Neural cell (in vitro differentiated cells): Measurements from ENCODE around the gene PRICKLE2. TPM values are rescaled to one million over a fixed set of nuclear protein-coding genes. Genes with fewer than 3 reads are reported as not detected.

Experiments used
- H2AFZ ChIP-seq: fragments of 200-600, 300-800 bp; sonication (generic), shearing (Covaris generic); 2 replicates; pipeline ENCODE4 v1.6.0; 2014; ENCODE audit warnings: low read depth, mild to moderate bottlenecking, antibody characterized with exemption, low read length, moderate library complexity
- H3F3A ChIP-seq: fragments of 200-600 bp; shearing (Covaris generic); 2 replicates; pipeline ENCODE4 v1.6.1; 2016; ENCODE audit warnings: mild to moderate bottlenecking, moderate library complexity, mixed read lengths, antibody characterized with exemption, low read length; ENCODE audit not compliant: insufficient read depth, poor library complexity, severe bottlenecking
- H3K27ac ChIP-seq: fragments of 200-600, 300-800 bp; sonication (generic), shearing (Covaris generic); 2 replicates; pipeline ENCODE4 v1.5.1; 2014; ENCODE audit warnings: mild to moderate bottlenecking, low read length, moderate library complexity
- H3K27me3 ChIP-seq: fragments of 300-800, 200-600 bp; sonication (generic), shearing (Covaris generic); 2 replicates; pipeline ENCODE4 v1.6.0; 2014; ENCODE audit warnings: mild to moderate bottlenecking, low read depth, low read length, moderate library complexity; ENCODE audit not compliant: insufficient read depth
- H3K36me3 ChIP-seq: fragments of 300-800, 200-600 bp; sonication (generic), shearing (Covaris generic); 2 replicates; pipeline ENCODE4 v1.5.1; 2014; ENCODE audit warnings: mild to moderate bottlenecking, antibody characterized with exemption, low read length, moderate library complexity; ENCODE audit not compliant: insufficient read depth
- H3K4me2 ChIP-seq: fragments of 300-800, 200-600 bp; sonication (generic), shearing (Covaris generic); 2 replicates; pipeline ENCODE4 v1.6.0; 2014; ENCODE audit warnings: mild to moderate bottlenecking, low read length
- H3K4me3 ChIP-seq: fragments of 300-800, 200-600 bp; sonication (generic), shearing (Covaris generic); 2 replicates; pipeline ENCODE4 v1.5.1; 2014; ENCODE audit warnings: mild to moderate bottlenecking, low read length, moderate library complexity
- H3K79me2 ChIP-seq: fragments of 200-600 bp; shearing (Covaris generic); replicated peaks from 2 replicates; pipeline ENCODE4 v1.6.0; 2014; ENCODE audit warnings: mild to moderate bottlenecking, low read length, moderate library complexity; ENCODE audit not compliant: insufficient read depth
- H3K9ac ChIP-seq: fragments of 300-800, 200-600 bp; sonication (generic), shearing (Covaris generic); 2 replicates; pipeline ENCODE4 v1.6.1; 2016; ENCODE audit warnings: mild to moderate bottlenecking, low read length, mixed read lengths
- H3K9me2 ChIP-seq: fragments of 200-600 bp; shearing (Covaris generic); 2 replicates; pipeline ENCODE4 v1.6.1; 2016; ENCODE audit warnings: mild to moderate bottlenecking, low read length, mixed read lengths; ENCODE audit not compliant: insufficient read depth
- H3K9me3 ChIP-seq: fragments of 200-600, 300-800 bp; sonication (generic), shearing (Covaris generic); 2 replicates; pipeline ENCODE4 v1.6.1; 2016; ENCODE audit warnings: mild to moderate bottlenecking, mixed run types, low read length, moderate library complexity, mixed read lengths
- H4K20me1 ChIP-seq: fragments of 200-600 bp; shearing (Covaris generic); 2 replicates; pipeline ENCODE4 v1.6.1; 2016; ENCODE audit warnings: mild to moderate bottlenecking, mixed run types; ENCODE audit not compliant: insufficient read depth
- EP300 ChIP-seq: fragments of 450-650 bp; conservative IDR thresholded peaks from 2 replicates; pipeline ENCODE4 v1.6.1; 2014; ENCODE audit warnings: antibody characterized with exemption, mild to moderate bottlenecking, moderate library complexity; ENCODE audit not compliant: poor library complexity, severe bottlenecking
- EZH2 ChIP-seq: fragments of 200-600, 300-800 bp; shearing (Covaris generic), sonication (generic); IDR thresholded peaks from 2 replicates; pipeline ENCODE4 v1.6.1; 2014; ENCODE audit warnings: antibody characterized with exemption, low read length, borderline replicate concordance, mild to moderate bottlenecking; ENCODE audit not compliant: insufficient read depth, poor library complexity, severe bottlenecking
- MXI1 ChIP-seq: fragments of 450-650 bp; conservative IDR thresholded peaks from 2 replicates; pipeline ENCODE4 v1.6.1; 2014; ENCODE audit warnings: antibody characterized with exemption, mild to moderate bottlenecking; ENCODE audit not compliant: poor library complexity, severe bottlenecking
- POLR2AphosphoS5 ChIP-seq: IDR thresholded peaks from 2 replicates; pipeline ENCODE4 v1.6.1; 2012
- RAD21 ChIP-seq: fragments of 450-650 bp; conservative IDR thresholded peaks from 2 replicates; pipeline ENCODE4 v1.6.1; 2014; ENCODE audit warnings: antibody characterized with exemption, mild to moderate bottlenecking, moderate library complexity
- REST ChIP-seq: IDR thresholded peaks from 2 replicates; pipeline ENCODE4 v1.6.1; 2012; ENCODE audit warnings: borderline replicate concordance
- SMC3 ChIP-seq: fragments of 450-650 bp; conservative IDR thresholded peaks from 2 replicates; pipeline ENCODE4 v1.6.1; 2014; ENCODE audit warnings: antibody characterized with exemption, mild to moderate bottlenecking, moderate library complexity; ENCODE audit not compliant: poor library complexity
- TAF1 ChIP-seq: IDR thresholded peaks from 2 replicates; pipeline ENCODE4 v1.6.1; 2012; ENCODE audit warnings: low read depth
- polyA plus RNA-seq: library from polyadenylated mRNA; depleted of rRNA; stranded (reverse); fragments of >200 nt; gene quantifications from 2 replicates; pipeline ENCODE4 v1.2.3, GENCODE V29; 2014
- TF ChIP-seq, protein P1 (sequence below): fragments of 450-650 bp; IDR thresholded peaks from 2 replicates; pipeline ENCODE4 v1.5.1; 2014; ENCODE audit warnings: antibody characterized with exemption, mild to moderate bottlenecking, moderate library complexity; ENCODE audit not compliant: poor library complexity, severe bottlenecking

The PRICKLE2 gene
- polyA plus RNA-seq, 1 donor from 2014 or later = 8.7 TPM

DNA sequence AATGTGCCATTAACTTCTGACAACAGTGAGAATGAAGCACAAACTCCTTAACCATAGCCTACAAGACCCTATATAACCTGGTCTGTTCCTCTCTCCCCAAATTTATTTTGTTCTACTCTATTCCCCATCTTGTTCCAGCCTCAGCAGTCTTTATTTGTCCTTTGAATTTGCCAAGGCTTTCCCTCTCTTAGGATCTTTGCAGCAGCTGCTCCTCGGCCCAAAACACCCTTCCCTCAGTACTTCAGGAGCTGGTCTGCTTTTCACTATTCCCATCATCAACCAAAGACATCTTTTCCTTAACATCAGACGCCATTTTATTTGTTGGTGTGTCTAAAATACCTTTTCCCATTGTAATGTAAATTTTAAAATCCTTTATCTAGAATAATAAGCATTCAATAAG is 10.2 kb downstream of the PRICKLE2 start:
- no peak overlapping the region for H3K4me2 ChIP-seq
- no peaks in the 10 kb centered on the region for H3K79me2 ChIP-seq
- no peak overlapping the region for H3K9ac ChIP-seq
- peak overlapping the region; percentile 81 for H3K27ac ChIP-seq
- H3K36me3 ChIP-seq = no peaks in the 10 kb centered on the region
- peak overlapping the region; percentile 10 for H2AFZ ChIP-seq
- TF ChIP-seq SMC3 (no peak), EP300 (no peak), MXI1 (no peak), TAF1 (no peak), POLR2AphosphoS5 (no peak)
- H3K9me3 ChIP-seq = no peaks in the 10 kb centered on the region
- no peaks in the 10 kb centered on the region for H3K27me3 ChIP-seq
- no peaks in the 10 kb centered on the region for H3K9me2 ChIP-seq
- no peak overlapping the region for H3K4me3 ChIP-seq
- peaks cover 9% of the 10 kb centered on the region for H3F3A ChIP-seq
- no peaks in the 10 kb centered on the region for H4K20me1 ChIP-seq

GRCh38 chr3:64214381-64215018 is 10.8 kb downstream of the PRICKLE2 start:
- Histone ChIP-seq H4K20me1 (no peaks in the 10 kb centered on the region), H3K4me3 (no peak overlapping the region), H3K4me2 (no peak overlapping the region), H3K79me2 (no peaks in the 10 kb centered on the region), H3K9me2 (no peaks in the 10 kb centered on the region), H3K9me3 (no peaks in the 10 kb centered on the region), H3F3A (peaks cover 9% of the 10 kb centered on the region), H3K36me3 (no peaks in the 10 kb centered on the region), H3K27me3 (no peaks in the 10 kb centered on the region), H2AFZ (no peak overlapping the region), H3K9ac (no peak overlapping the region), H3K27ac (peak overlapping the region; percentile 81)
- TF ChIP-seq, protein P1, sequence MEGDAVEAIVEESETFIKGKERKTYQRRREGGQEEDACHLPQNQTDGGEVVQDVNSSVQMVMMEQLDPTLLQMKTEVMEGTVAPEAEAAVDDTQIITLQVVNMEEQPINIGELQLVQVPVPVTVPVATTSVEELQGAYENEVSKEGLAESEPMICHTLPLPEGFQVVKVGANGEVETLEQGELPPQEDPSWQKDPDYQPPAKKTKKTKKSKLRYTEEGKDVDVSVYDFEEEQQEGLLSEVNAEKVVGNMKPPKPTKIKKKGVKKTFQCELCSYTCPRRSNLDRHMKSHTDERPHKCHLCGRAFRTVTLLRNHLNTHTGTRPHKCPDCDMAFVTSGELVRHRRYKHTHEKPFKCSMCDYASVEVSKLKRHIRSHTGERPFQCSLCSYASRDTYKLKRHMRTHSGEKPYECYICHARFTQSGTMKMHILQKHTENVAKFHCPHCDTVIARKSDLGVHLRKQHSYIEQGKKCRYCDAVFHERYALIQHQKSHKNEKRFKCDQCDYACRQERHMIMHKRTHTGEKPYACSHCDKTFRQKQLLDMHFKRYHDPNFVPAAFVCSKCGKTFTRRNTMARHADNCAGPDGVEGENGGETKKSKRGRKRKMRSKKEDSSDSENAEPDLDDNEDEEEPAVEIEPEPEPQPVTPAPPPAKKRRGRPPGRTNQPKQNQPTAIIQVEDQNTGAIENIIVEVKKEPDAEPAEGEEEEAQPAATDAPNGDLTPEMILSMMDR = no peak
- TF ChIP-seq EP300 = no peak

GRCh38 chr3:64213962-64214379 is 11.3 kb downstream of the PRICKLE2 start:
- Histone ChIP-seq H4K20me1 (no peaks in the 10 kb centered on the region), H3K9ac (no peak overlapping the region), H3K9me2 (no peaks in the 10 kb centered on the region), H2AFZ (no peak overlapping the region), H3K36me3 (no peaks in the 10 kb centered on the region), H3K79me2 (no peaks in the 10 kb centered on the region), H3K4me3 (no peak overlapping the region), H3K9me3 (no peaks in the 10 kb centered on the region), H3F3A (peaks cover 9% of the 10 kb centered on the region), H3K27me3 (no peaks in the 10 kb centered on the region), H3K27ac (no peak overlapping the region), H3K4me2 (no peak overlapping the region)
- TF ChIP-seq, protein P1 = no peak
- TF ChIP-seq POLR2AphosphoS5 = no peak
- TF ChIP-seq TAF1 = no peak
- TF ChIP-seq EZH2 = no peak
- no peak for TF ChIP-seq RAD21
- TF ChIP-seq SMC3 = no peak
- TF ChIP-seq MXI1 = no peak
- no peak for TF ChIP-seq REST
- TF ChIP-seq EP300 = no peak
